ENCODE results near the gene SEMA5A.

DNA sequence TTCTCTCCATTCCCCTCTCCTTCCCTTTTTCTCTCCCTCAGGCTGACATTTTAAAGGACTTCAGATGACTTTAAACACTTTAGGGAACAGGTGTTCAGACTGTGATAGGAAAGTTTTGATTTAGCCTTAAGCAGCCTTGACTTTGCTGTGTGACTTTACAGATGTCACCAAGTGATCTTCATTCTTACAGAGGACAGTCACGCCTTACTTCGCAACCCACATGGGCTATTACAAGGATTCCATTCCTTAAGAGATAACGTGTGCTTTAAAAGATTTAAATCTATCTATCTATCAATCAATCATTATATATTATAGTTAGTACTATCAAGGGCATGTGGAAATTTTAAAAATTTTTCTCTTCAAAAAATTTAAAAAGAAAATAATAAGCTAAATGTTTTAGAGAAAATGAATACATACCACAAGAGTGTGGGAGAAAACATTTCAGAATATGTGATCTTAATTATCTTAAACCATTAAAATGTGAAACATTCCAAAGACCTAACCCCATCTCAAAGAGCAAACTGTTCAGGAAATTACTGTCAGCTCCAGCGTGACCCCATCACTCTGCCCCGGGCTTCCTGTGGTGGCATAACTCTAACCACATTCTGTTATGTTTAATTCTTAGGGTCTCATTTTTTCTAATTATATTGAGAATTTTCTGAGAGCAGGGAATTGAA is 530.5 kb downstream of the SEMA5A start:
- no peak for TF ChIP-seq TAF1 (IDR thresholded peaks at IDR 0.05; ENCODE audit: borderline replicate concordance, low read depth, low read length)
- no peak for TF ChIP-seq RFX5 (IDR thresholded peaks at IDR 0.05; ENCODE audit: low read length)
- TF ChIP-seq FOXJ3 (CRISPR knock-in tag; IDR thresholded peaks at IDR 0.05), result no peak
- TF ChIP-seq, protein P1, sequence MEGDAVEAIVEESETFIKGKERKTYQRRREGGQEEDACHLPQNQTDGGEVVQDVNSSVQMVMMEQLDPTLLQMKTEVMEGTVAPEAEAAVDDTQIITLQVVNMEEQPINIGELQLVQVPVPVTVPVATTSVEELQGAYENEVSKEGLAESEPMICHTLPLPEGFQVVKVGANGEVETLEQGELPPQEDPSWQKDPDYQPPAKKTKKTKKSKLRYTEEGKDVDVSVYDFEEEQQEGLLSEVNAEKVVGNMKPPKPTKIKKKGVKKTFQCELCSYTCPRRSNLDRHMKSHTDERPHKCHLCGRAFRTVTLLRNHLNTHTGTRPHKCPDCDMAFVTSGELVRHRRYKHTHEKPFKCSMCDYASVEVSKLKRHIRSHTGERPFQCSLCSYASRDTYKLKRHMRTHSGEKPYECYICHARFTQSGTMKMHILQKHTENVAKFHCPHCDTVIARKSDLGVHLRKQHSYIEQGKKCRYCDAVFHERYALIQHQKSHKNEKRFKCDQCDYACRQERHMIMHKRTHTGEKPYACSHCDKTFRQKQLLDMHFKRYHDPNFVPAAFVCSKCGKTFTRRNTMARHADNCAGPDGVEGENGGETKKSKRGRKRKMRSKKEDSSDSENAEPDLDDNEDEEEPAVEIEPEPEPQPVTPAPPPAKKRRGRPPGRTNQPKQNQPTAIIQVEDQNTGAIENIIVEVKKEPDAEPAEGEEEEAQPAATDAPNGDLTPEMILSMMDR (IDR thresholded peaks at IDR 0.05), result no peak
- TF ChIP-seq FOSL2 (IDR thresholded peaks at IDR 0.05; ENCODE audit: borderline replicate concordance, low read depth), result no peak
- TF ChIP-seq, protein P2, sequence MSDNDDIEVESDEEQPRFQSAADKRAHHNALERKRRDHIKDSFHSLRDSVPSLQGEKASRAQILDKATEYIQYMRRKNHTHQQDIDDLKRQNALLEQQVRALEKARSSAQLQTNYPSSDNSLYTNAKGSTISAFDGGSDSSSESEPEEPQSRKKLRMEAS (IDR thresholded peaks at IDR 0.05; ENCODE audit: low read depth), result no peak
- no peak for TF ChIP-seq GABPA (IDR thresholded peaks at IDR 0.05; ENCODE audit: low read depth)
- TF ChIP-seq, protein P3, sequence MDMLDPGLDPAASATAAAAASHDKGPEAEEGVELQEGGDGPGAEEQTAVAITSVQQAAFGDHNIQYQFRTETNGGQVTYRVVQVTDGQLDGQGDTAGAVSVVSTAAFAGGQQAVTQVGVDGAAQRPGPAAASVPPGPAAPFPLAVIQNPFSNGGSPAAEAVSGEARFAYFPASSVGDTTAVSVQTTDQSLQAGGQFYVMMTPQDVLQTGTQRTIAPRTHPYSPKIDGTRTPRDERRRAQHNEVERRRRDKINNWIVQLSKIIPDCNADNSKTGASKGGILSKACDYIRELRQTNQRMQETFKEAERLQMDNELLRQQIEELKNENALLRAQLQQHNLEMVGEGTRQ (IDR thresholded peaks at IDR 0.05; ENCODE audit: borderline replicate concordance, low read depth, low read length), result no peak
- TF ChIP-seq RCOR1 (IDR thresholded peaks at IDR 0.05; ENCODE audit: low read length), result no peak
